Suprapubic skin (tissue), 4 donors: ENCODE data around the gene RSPO1.

Experiments used
- CTCF ChIP-seq, 2 donors: fragments of 200-600 bp in 1 of 2; fragments of 450-650 bp in 1 of 2; sonication (generic) in 1 of 2; IDR thresholded peaks; one replicate each; pipeline ENCODE4 v1.5.1; 2016 to 2019; ENCODE audit warnings: antibody characterized with exemption in 2 of 2, mild to moderate bottlenecking in 1 of 2, moderate library complexity in 1 of 2
- EP300 ChIP-seq: sonication (generic); formaldehyde crosslinking; IDR thresholded peaks from one replicate; pipeline ENCODE4 v1.6.1; 2017; ENCODE audit warnings: antibody characterized with exemption
- POLR2A ChIP-seq, 2 donors: fragments of 450-650 bp; IDR thresholded peaks; one replicate each; pipeline ENCODE4 v1.6.1; 2017; ENCODE audit warnings: antibody characterized with exemption in 2 of 2, mild to moderate bottlenecking in 2 of 2, moderate library complexity in 2 of 2
- POLR2AphosphoS5 ChIP-seq, 3 donors: sonication (generic); formaldehyde crosslinking; IDR thresholded peaks; one replicate each; pipeline ENCODE4 v1.6.1; 2017; ENCODE audit warnings: antibody characterized with exemption in 3 of 3

- TF ChIP-seq CTCF (IDR thresholded peaks at IDR 0.05), result no peak
- no peak for TF ChIP-seq POLR2AphosphoS5 (IDR thresholded peaks at IDR 0.05)
- TF ChIP-seq POLR2A (IDR thresholded peaks at IDR 0.05), result no peak
- TF ChIP-seq EP300, result no peak
Observed at GRCh38 chr1:37596182-37596667, 38.5 kb downstream of the RSPO1 start.
